OCI-LY7 (cell line): ENCODE data around the gene SKIC2. TPM values are rescaled to one million over a fixed set of nuclear protein-coding genes. Genes with fewer than 3 reads are reported as not detected.
"Not testable (repeated sequence)": the region's sequence is repeated elsewhere in the genome, so short reads cannot be mapped to it uniquely, and the experiment has no call there.

Experiments
- BruUV-seq: library from RNA; stranded (reverse); fragments of 400-500 nt; replicated peaks from 2 replicates; lab custom pipeline; 2021; lab: Mats Ljungman, UMichigan
- CTCF ChIA-PET: fragments of 300-600 bp; sonication (Branson Sonifier 250); formaldehyde crosslinking; loops from one replicate; lab custom pipeline; 2022; ENCODE audit warnings: antibody characterized with exemption; ENCODE audit not compliant: unreplicated experiment; lab: Charles Lee
- POLR2A ChIA-PET: fragments of 300-600 bp; sonication (Branson Sonifier 250); formaldehyde crosslinking; loops from one replicate; lab custom pipeline; 2022; ENCODE audit warnings: antibody characterized with exemption; lab: Charles Lee
- DNase-seq: peaks from one replicate; pipeline ENCODE4 v3.0.0-alpha.2; 2015; ENCODE audit warnings: low spot score
- H2AFZ ChIP-seq: fragments of 200-600 bp; sonication (generic), shearing (Covaris generic); 2 replicates; pipeline ENCODE4 v1.6.1; 2014; ENCODE audit warnings: mild to moderate bottlenecking, antibody characterized with exemption, low read length, moderate library complexity
- H3K27ac ChIP-seq: fragments of 200-600 bp; sonication (generic); 2 replicates; pipeline ENCODE4 v1.5.1; 2014; ENCODE audit warnings: mixed run types, low read depth, mild to moderate bottlenecking, moderate library complexity, low read length, inconsistent platforms; ENCODE audit not compliant: poor library complexity, severe bottlenecking
- H3K36me3 ChIP-seq: fragments of 200-600 bp; sonication (generic); 2 replicates; pipeline ENCODE4 v1.6.1; 2014; ENCODE audit warnings: mild to moderate bottlenecking, antibody characterized with exemption, low read length, moderate library complexity, mixed read lengths; ENCODE audit not compliant: insufficient read depth
- H3K4me1 ChIP-seq: fragments of 200-600 bp; sonication (generic); 2 replicates; pipeline ENCODE4 v1.5.1; 2014; ENCODE audit warnings: mild to moderate bottlenecking, low read length; ENCODE audit not compliant: insufficient read depth, poor library complexity, severe bottlenecking
- H3K4me2 ChIP-seq: fragments of 200-600 bp; sonication (generic); 2 replicates; pipeline ENCODE4 v1.6.1; 2014; ENCODE audit warnings: mild to moderate bottlenecking, low read length
- H3K4me3 ChIP-seq: fragments of 200-600 bp; sonication (generic); 2 replicates; pipeline ENCODE4 v1.5.1; 2014; ENCODE audit warnings: mild to moderate bottlenecking, low read depth, low read length; ENCODE audit not compliant: poor library complexity, severe bottlenecking
- H3K79me2 ChIP-seq: fragments of 200-600 bp; sonication (generic); 2 replicates; pipeline ENCODE4 v1.6.1; 2016; ENCODE audit warnings: low read depth, mild to moderate bottlenecking, low read length, moderate library complexity, mixed read lengths; ENCODE audit not compliant: insufficient read depth
- H3K9me2 ChIP-seq: fragments of 200-600 bp; sonication (generic); 2 replicates; pipeline ENCODE4 v1.6.1; 2016; ENCODE audit warnings: mild to moderate bottlenecking, low read length, mixed read lengths; ENCODE audit not compliant: insufficient read depth
- H3K9me3 ChIP-seq: fragments of 200-600 bp; sonication (generic); 2 replicates; pipeline ENCODE4 v1.6.1; 2014; ENCODE audit warnings: mild to moderate bottlenecking, mixed run types, low read length, mixed read lengths
- H4K20me1 ChIP-seq: fragments of 200-600 bp; sonication (generic); 2 replicates; pipeline ENCODE4 v1.6.1; 2014; ENCODE audit warnings: mild to moderate bottlenecking, antibody characterized with exemption, low read length, moderate library complexity, mixed read lengths; ENCODE audit not compliant: insufficient read depth
- EZH2phosphoT487 ChIP-seq: fragments of 200-600 bp; sonication (generic); IDR thresholded peaks from 2 replicates; pipeline ENCODE4 v1.6.1; 2018; ENCODE audit warnings: low read depth, borderline replicate concordance, mild to moderate bottlenecking, mixed run types, antibody characterized with exemption, low read length, moderate library complexity, mixed read lengths
- intact Hi-C: fragments of 100-400 bp; cut with micrococcal nuclease; formaldehyde crosslinking; loops from one replicate; pipeline ENCODE4 v1.10.0; 2022; ENCODE audit not compliant: unreplicated experiment
- total RNA-seq, 2 experiments: library from RNA; depleted of rRNA in 1 of 2; stranded (reverse); fragments of >200 nt in 1 of 2; shearing (Covaris generic) in 1 of 2; gene quantifications; 2 replicates each; pipeline ENCODE4 v1.2.3, GENCODE V29; 2014 to 2022
- TF ChIP-seq, protein P1 (sequence below): fragments of 200-600 bp; sonication (generic); conservative IDR thresholded peaks from 2 replicates; pipeline ENCODE4 v1.5.1; 2014; ENCODE audit warnings: mild to moderate bottlenecking, antibody characterized with exemption, low read length, moderate library complexity, mixed read lengths

The SKIC2 gene
- total RNA-seq, 2 experiments from 2014 or later, result 45.8 to 77.5 TPM

DNA sequence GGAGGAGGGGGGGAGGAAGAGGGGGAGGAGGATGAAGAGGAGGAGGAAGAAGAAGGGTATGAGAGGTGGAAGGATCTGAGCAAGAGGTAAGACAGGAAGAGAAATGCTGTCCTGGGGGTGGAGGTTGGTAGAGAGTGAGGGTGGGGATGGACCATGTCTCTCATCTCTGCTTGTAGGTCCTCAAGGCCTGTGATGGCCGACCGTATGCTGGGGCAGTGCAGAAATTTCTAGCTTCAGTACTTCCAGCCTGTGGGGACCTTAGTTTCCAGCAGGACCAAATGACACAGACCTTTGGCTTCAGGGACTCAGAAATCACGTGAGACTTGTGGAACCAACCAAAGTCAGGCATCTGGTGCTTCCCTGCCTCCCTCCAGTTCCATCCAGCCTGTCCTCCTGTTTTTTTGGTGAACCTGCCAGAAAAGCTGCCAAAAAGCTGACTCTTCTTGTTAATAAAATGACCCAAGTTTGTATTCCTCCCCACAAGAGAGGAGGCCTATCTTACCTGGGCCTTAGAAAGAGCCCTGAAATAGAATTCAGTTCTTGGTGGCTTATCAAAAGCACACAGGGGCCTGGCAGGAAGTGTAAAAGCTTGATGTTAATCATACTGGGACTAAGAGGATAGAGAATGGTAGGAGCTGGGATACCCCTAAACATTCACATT, 20.4 kb downstream of the SKIC2 start:
- no TSS peak for BruUV-seq
- no peak for DNase-seq
- H3K36me3 ChIP-seq, result no peaks in the 10 kb centered on the region
- H3K27ac ChIP-seq, result no peak overlapping the region
- TF ChIP-seq, protein P1, sequence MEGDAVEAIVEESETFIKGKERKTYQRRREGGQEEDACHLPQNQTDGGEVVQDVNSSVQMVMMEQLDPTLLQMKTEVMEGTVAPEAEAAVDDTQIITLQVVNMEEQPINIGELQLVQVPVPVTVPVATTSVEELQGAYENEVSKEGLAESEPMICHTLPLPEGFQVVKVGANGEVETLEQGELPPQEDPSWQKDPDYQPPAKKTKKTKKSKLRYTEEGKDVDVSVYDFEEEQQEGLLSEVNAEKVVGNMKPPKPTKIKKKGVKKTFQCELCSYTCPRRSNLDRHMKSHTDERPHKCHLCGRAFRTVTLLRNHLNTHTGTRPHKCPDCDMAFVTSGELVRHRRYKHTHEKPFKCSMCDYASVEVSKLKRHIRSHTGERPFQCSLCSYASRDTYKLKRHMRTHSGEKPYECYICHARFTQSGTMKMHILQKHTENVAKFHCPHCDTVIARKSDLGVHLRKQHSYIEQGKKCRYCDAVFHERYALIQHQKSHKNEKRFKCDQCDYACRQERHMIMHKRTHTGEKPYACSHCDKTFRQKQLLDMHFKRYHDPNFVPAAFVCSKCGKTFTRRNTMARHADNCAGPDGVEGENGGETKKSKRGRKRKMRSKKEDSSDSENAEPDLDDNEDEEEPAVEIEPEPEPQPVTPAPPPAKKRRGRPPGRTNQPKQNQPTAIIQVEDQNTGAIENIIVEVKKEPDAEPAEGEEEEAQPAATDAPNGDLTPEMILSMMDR, result no peak
- TF ChIP-seq EZH2phosphoT487, result no peak
- no peaks in the 10 kb centered on the region for H4K20me1 ChIP-seq
- H3K4me1 ChIP-seq, result no peaks in the 10 kb centered on the region
- POLR2A ChIA-PET, result interaction anchor here (0.9 kb wide), 1 partner anchor 15 kb away, joined by 4 read pairs; no protein-coding TSS in a partner anchor
- intact Hi-C loops, result no loop called here
- CTCF ChIA-PET, result no interaction called here
- no peaks in the 10 kb centered on the region for H3K9me2 ChIP-seq
- no peak overlapping the region for H3K4me2 ChIP-seq
- H2AFZ ChIP-seq, result no peak overlapping the region
- H3K9me3 ChIP-seq, result no peaks in the 10 kb centered on the region
- no peak overlapping the region for H3K4me3 ChIP-seq
- no peaks in the 10 kb centered on the region for H3K79me2 ChIP-seq

DNA sequence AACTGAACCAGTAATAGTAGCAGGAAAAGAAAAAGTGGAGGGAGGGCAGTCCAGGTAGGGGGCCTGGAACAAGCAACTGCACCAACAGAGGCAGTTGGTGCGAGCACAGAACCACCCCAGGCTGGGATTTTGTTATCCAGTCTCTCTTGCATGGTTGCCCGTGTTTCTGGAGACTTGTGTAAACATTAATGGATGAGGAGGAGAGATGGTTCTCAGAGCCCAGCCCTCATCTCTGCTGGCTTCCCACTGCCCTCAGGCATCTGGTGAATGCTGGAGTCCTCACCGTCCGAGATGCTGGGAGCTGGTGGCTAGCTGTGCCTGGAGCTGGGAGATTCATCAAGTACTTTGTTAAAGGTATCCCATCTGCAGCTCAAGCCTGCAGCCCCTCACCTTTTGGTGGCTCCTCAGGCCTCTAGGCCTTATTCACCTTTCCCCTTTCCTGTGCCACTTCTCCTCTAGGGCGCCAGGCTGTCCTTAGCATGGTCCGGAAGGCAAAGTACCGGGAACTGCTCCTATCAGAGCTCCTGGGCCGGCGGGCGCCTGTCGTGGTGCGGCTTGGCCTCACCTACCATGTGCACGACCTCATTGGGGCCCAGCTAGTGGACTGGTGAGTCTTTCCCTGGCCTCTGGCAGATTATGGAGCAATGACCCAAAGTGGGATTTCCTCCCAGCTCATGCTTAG, 21.4 kb downstream of the SKIC2 start:
- POLR2A ChIA-PET, result interaction anchor here (0.5 to 0.9 kb wide), 2 partner anchors 15 to 1928 kb away, joined by 4 to 6 read pairs; no protein-coding TSS in a partner anchor
- intact Hi-C loops, H3K9me2 ChIP-seq: not testable (repeated sequence)

DNA sequence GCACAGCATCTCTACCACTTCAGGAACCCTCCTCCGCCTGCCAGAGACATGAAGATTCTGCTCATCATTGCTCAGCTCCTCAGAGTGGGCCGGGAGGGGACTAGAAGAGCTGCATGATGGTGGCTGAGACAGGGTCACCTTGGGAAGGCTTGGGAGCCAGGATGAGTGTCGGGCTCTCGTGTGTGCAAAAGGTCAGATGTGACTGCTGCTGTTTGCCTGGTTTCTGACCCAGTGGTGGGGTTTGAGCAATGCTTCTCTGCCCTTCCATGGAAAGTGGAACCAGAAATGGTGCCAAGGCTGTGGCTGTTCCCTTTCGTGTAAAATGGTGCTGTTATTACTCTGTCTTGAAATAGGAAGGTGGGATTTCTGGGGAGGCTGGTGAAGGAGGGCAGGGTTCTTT, 22.0 kb downstream of the SKIC2 start:
- H3K4me3 ChIP-seq, H3K9me2 ChIP-seq, CTCF ChIA-PET, H3K27ac ChIP-seq, H3K79me2 ChIP-seq, H3K4me1 ChIP-seq, H3K4me2 ChIP-seq, H3K36me3 ChIP-seq, H2AFZ ChIP-seq, intact Hi-C loops, BruUV-seq, DNase-seq, H3K9me3 ChIP-seq, POLR2A ChIA-PET, H4K20me1 ChIP-seq: not testable (repeated sequence)

More for the DNA sequence above, 21.4 kb downstream of the SKIC2 start:
- BruUV-seq, H3K36me3 ChIP-seq, H3K79me2 ChIP-seq, CTCF ChIA-PET, DNase-seq, H3K4me2 ChIP-seq, H4K20me1 ChIP-seq, H3K4me3 ChIP-seq, H3K4me1 ChIP-seq, H3K9me3 ChIP-seq, H3K27ac ChIP-seq, H2AFZ ChIP-seq: not testable (repeated sequence)

DNA sequence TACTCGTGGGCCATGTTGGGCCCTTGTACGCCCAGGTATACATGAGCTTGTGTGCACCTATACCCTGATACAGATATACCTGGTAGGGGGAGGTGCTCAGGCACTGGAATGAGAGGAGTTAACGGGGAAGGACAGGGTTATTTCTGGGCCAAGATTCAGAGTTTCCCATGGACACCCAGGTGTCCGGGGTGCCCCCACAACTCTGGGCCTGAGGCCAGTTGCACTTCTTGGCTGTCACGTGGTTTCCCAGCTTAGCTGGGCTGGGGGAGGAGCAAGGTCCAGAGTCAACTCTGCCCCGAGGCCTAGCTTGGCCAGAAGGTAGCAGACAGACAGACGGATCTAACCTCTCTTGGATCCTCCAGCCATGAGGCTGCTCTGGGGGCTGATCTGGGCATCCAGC, 22.8 kb downstream of the SKIC2 start, which contains the start of gene C4A:
C4A (plus strand) TSS at position 314 of the 400 bp plus-strand sequence; CDS start at position 365, 51 bp downstream.
- H2AFZ ChIP-seq, H3K79me2 ChIP-seq, H3K4me3 ChIP-seq, H4K20me1 ChIP-seq, H3K9me2 ChIP-seq, intact Hi-C loops, DNase-seq, CTCF ChIA-PET, BruUV-seq, H3K27ac ChIP-seq, H3K4me2 ChIP-seq, H3K36me3 ChIP-seq, POLR2A ChIA-PET, H3K9me3 ChIP-seq, H3K4me1 ChIP-seq: not testable (repeated sequence)

DNA sequence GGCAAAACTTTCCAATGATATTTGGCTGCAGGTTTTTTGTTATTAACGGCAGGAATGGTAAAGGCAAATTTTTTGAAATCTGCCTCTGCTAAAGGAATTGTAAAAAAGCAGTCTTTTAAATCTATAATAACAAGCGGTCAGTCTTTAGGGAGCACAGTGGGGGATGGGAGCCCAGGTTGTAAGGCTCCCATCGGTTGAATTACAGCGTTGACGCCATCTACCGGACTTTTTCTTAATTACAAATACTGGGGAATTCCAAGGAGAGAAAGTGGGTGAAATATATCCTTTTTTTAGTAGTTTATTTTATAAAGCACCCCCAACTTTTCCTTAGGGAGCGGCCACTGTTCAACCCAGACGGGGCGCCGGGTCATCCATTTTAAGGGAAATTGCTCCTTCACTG, 30.4 kb downstream of the SKIC2 start:
- intact Hi-C loops, H3K27ac ChIP-seq, BruUV-seq, H3K9me3 ChIP-seq, H3K79me2 ChIP-seq, H3K4me1 ChIP-seq, POLR2A ChIA-PET, H3K4me3 ChIP-seq, H4K20me1 ChIP-seq, CTCF ChIA-PET, H3K9me2 ChIP-seq, H3K4me2 ChIP-seq, H3K36me3 ChIP-seq, DNase-seq, H2AFZ ChIP-seq: not testable (repeated sequence)
